GM23248 (cell line): ENCODE measurements around the gene ZNF613.

ENCODE experiments used
- EZH2 ChIP-seq: fragments of 200-600 bp; sonication (generic); IDR thresholded peaks from 2 replicates; pipeline ENCODE4 v1.6.1; 2018; ENCODE audit warnings: antibody characterized with exemption, mild to moderate bottlenecking; ENCODE audit not compliant: insufficient read depth, poor library complexity, severe bottlenecking
- EZH2phosphoT487 ChIP-seq: fragments of 200-600 bp; sonication (generic); IDR thresholded peaks from 2 replicates; pipeline ENCODE4 v1.6.1; 2018; ENCODE audit warnings: antibody characterized with exemption, moderate library complexity, mild to moderate bottlenecking, low read depth; ENCODE audit not compliant: insufficient read depth

- no peak for TF ChIP-seq EZH2
- no peak for TF ChIP-seq EZH2phosphoT487
These were observed 53.0 kb downstream of the ZNF613 start for GRCh38 chr19:51980116-51980736.
